ENCODE measurements around the gene DTNA.

GRCh38 chr18:34789768-34790344 is 79.8 kb downstream of the DTNA start:
- TF ChIP-seq GATA3 (IDR thresholded peaks at IDR 0.05; ENCODE audit: low read depth, low read length), result no peak
- no peak for TF ChIP-seq GATA2 (IDR thresholded peaks at IDR 0.05; ENCODE audit: low read depth, low read length)

All from SH-SY5Y (cell line).